GM19463 (cell line): ENCODE results near the gene CEP290.
A peak's percentile ranks its signal among the peaks of the same experiment; 100 is the strongest.
"Not testable (repeated sequence)": the region's sequence is repeated elsewhere in the genome, so short reads cannot be mapped to it uniquely, and the experiment has no call there.

Experiments
- ATAC-seq: cut with Tn5 transposase; IDR thresholded peaks from one replicate; pipeline ENCODE4 v1.9.1; 2021; ENCODE audit warnings: mild to moderate bottlenecking, moderate library complexity; ENCODE audit not compliant: unreplicated experiment

Gene CEP290

GRCh38 chr12:88044035-88044434 is 97.9 kb downstream of the CEP290 start:
- no peak for ATAC-seq

- ATAC-seq: no peak
These were observed 104.1 kb downstream of the CEP290 start for GRCh38 chr12:88037770-88038169.

GRCh38 chr12:88036353-88036965 is 105.4 kb downstream of the CEP290 start:
- ATAC-seq: no peak

GRCh38 chr12:88035907-88036289 is 106.0 kb downstream of the CEP290 start:
- ATAC-seq: peak; percentile 8

GRCh38 chr12:88035271-88035906 is 106.5 kb downstream of the CEP290 start:
- peak; percentile 99 for ATAC-seq

GRCh38 chr12:88031161-88031560 is 110.7 kb downstream of the CEP290 start:
- ATAC-seq: not testable (repeated sequence)

- ATAC-seq: no peak
These were observed 112.7 kb downstream of the CEP290 start, which contains the start of gene C12orf50 for GRCh38 chr12:88029093-88029665. TSS of gene C12orf50 (minus strand) at chr12:88029401. CDS start at chr12:88026962, 2,439 bp downstream.

GRCh38 chr12:88026196-88026595 is 115.7 kb downstream of the CEP290 start:
- no peak for ATAC-seq

GRCh38 chr12:88017964-88018363 is 123.9 kb downstream of the CEP290 start:
- ATAC-seq: no peak

- ATAC-seq: no peak
These were observed 126.1 kb downstream of the CEP290 start for GRCh38 chr12:88015825-88016224.

GRCh38 chr12:88011755-88012154 is 130.1 kb downstream of the CEP290 start:
- no peak for ATAC-seq

- no peak for ATAC-seq
These were observed 135.5 kb downstream of the CEP290 start for GRCh38 chr12:88006351-88006750.

GRCh38 chr12:88001327-88001726 is 140.6 kb downstream of the CEP290 start:
- ATAC-seq: no peak
